Subcutaneous adipose tissue (tissue), 4 donors: Measurements from ENCODE around the gene AIRE. TPM values are rescaled to one million over a fixed set of nuclear protein-coding genes. Genes with fewer than 3 reads are reported as not detected.

Source experiments
- total RNA-seq, 4 donors: library from RNA; depleted of rRNA; stranded (reverse); fragments of >200 nt; gene quantifications; one replicate each; pipeline ENCODE4 v1.1.0, GENCODE V29; 2016
- TF ChIP-seq, protein P1 (sequence below): fragments of 450-650 bp; IDR thresholded peaks from one replicate; pipeline ENCODE4 v1.5.1; 2016; ENCODE audit warnings: low read depth, mild to moderate bottlenecking, control low read depth, antibody characterized with exemption, moderate library complexity

AIRE gene
- total RNA-seq, 4 donors from 2014 or later, result not detected

DNA sequence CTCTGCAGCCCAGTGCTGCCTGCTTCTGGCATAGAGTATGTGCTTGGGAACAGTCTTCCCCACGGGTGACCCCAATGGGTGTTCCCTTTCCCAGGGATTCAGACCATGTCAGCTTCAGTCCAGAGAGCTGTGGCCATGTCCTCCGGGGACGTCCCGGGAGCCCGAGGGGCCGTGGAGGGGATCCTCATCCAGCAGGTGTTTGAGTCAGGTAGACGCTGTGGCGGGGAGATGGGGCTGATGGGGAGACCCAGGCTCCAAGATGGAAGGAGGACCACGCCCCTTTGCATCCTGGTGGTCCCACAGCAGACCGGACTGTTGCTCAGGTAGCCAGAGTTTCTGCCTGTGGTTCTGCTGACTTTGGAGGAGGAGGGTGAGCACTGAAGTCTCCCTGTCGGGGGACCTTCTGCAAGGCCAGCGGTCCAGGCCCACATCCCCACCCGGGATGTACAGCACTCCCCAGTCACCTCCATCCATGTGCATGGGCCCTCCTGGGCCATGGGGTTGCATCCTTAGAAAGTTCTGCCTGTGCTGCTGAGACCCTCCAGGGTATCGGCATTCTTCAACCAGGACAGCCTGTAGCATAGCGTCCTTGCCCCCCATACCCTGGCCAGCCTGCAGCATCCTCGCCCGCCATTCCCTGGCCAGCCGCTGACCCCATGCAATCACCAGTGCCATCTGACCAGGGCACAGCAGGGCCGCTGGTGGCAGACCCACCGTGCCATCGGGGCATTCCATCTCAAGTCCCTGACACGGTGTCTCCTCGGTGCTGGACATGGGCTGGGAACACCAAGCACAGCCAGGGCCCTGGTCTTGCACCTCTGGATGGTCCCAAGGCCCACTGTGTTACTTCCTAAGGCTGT is 2.8 kb downstream of the AIRE start:
- TF ChIP-seq, protein P1, sequence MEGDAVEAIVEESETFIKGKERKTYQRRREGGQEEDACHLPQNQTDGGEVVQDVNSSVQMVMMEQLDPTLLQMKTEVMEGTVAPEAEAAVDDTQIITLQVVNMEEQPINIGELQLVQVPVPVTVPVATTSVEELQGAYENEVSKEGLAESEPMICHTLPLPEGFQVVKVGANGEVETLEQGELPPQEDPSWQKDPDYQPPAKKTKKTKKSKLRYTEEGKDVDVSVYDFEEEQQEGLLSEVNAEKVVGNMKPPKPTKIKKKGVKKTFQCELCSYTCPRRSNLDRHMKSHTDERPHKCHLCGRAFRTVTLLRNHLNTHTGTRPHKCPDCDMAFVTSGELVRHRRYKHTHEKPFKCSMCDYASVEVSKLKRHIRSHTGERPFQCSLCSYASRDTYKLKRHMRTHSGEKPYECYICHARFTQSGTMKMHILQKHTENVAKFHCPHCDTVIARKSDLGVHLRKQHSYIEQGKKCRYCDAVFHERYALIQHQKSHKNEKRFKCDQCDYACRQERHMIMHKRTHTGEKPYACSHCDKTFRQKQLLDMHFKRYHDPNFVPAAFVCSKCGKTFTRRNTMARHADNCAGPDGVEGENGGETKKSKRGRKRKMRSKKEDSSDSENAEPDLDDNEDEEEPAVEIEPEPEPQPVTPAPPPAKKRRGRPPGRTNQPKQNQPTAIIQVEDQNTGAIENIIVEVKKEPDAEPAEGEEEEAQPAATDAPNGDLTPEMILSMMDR, result no peak

DNA sequence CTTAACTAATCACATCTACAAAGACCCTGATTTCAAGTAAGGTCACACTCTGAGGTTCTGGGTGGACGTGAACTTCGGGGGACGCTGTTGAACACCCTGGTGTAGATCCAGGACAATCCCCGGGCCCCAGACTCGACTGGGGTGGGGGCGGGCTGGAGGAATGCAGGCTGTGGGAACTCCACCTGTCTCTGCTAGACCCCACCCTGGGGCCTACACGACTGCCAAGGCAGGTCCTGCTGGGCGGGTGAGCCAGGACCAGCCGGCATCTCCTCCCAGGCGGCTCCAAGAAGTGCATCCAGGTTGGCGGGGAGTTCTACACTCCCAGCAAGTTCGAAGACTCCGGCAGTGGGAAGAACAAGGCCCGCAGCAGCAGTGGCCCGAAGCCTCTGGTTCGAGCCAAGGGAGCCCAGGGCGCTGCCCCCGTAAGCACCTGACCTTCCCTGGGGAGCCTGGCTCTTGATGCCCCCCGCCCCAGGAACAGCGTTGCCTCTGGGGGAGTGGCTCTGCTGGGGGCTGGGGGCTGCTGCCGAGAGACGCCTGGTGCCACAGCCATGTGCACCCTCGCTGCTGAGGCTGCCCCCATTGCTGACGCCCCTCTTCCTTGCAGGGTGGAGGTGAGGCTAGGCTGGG is 3.8 kb downstream of the AIRE start:
- TF ChIP-seq, protein P1, result no peak

DNA sequence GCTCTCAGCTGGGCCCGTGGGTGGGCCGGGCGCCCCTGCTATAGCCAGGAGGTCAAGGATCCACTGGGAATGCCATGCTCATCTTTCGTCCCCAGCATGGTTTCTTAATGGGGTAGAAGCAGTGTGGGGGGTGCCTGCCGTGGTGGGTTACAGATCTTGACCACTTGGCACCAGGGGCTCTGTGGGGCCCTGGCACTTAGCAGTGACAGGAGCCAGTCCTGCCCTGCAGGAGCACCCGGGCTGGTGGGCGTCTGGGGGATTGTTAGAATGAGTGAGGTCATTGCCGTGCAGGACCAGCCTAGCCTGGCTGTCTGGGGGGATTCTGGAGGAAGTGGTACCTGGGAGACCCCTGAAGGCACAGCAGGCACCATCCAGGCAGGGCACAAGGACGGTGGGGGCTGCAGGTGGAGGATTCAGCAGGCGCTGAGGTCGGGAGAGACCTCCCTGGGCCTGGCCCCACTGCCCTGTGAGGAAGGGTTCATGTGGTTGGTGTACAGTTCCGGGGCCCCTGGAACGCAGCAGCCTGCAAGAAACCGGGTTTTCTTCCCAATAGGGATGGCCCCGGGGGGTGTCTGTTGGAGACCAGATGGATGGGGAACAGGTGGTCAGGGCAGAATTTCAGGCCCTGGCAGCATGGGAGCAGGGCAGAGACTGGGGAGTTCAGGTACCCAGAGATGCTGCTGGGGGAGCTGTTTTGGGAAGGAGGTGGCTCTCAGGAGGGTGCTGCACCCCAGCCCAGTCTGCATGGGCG is 4.8 kb downstream of the AIRE start:
- TF ChIP-seq, protein P1, result no peak

DNA sequence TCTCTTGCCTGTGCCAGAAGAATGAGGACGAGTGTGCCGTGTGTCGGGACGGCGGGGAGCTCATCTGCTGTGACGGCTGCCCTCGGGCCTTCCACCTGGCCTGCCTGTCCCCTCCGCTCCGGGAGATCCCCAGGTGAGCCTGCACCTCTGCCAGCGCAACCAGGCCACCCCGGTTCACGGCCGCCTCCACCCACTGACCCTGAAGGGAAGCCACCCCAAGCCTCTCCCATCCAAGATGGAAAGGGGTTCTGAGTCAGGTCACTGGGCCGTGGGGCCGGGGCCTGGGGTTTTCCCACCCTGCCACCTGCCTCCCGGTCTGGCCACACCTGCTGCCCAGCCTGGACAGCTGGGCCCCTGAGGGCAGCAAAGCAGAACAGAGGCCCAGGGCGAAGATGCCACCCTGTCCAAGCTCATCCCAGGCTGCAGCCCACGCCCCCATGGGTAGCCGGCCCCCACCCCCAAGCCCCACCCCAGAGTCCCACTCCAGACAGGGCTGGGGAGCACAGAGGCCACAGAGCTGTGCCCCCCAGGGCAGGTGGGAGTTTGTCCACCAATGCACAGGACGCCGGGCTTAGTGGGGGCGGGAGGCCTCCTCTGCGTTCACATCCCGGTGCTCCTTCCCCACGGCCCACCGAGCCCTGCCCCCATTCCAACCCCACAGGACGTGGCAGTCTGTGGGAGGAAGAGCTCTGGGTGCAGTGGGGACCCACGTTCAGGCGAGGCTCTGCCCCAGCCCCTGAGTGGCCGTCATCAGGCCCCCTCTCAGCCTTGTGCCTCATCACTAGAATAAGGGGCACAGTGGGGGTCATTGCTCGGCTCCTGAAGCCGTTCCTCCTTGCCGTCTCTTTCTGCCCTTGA is 5.6 kb downstream of the AIRE start:
- TF ChIP-seq, protein P1, result no peak

DNA sequence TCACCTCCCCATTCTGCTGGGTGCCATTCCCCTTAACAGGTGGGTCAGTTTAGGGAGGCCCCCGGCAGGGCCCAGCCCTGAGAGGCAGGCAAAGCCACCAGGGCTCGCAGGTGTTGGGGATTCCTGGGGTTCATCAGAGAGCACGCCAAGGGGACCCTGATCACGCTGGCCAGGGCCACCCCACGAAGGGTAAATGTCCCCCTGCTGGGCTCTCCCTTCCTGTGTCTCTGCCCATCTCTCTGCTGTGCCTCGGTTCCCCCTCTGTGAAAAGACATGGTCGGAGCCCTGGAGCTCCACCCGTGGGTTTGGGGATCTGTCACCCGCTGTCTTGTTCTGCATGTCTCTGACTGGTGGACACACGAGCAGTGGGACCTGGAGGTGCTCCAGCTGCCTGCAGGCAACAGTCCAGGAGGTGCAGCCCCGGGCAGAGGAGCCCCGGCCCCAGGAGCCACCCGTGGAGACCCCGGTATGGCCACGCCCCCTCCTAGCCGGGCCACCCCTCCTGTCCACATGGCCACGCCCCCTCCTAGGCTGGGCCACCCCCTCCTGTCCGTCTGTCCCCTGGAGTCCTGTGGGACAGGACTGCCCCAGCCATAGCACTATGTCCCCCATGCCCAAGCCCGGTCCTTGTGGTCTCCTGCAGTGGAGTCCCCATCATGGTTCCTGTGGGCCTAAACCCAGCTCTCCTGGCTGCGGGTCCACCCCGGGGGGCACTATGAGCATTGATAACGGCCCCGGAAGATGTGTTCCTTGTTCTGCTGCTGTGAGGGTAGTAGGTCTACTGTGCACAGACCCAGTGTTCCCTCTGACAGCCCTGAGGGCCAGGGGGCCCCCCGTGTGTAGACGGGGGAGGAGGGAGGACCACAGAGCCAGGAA is 6.5 kb downstream of the AIRE start:
- TF ChIP-seq, protein P1, result no peak

DNA sequence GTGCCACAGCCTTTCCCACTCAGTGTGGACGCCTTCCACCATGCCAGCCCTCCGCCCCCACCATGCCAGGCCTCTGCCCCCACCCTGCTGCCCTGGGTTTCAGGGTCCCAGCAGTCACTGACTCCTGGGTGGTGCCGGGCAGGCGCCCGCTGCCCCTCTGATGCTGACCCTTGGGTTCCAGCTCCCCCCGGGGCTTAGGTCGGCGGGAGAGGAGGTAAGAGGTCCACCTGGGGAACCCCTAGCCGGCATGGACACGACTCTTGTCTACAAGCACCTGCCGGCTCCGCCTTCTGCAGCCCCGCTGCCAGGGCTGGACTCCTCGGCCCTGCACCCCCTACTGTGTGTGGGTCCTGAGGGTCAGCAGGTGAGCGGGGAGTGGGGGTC is 7.1 kb downstream of the AIRE start:
- TF ChIP-seq, protein P1, result no peak
